WTC11 (cell line): ENCODE results near the gene STT3B. TPM values are rescaled to one million over a fixed set of nuclear protein-coding genes. Genes with fewer than 3 reads are reported as not detected.

Source experiments
- ATAC-seq: fragments of 200-7000 bp; cut with Tn5 transposase; 2 replicates; pipeline ENCODE4 v1.10.0; 2021; ENCODE audit warnings: mild to moderate bottlenecking, moderate library complexity
- CTCF ChIA-PET: fragments of 300-600 bp; sonication (Branson Sonifier 250); formaldehyde crosslinking; loops from one replicate; lab custom pipeline; 2021; ENCODE audit warnings: antibody characterized with exemption; lab: Charles Lee
- POLR2A ChIA-PET: fragments of 350-600 bp; sonication (Branson Sonifier 250); formaldehyde crosslinking; loops from one replicate; lab custom pipeline; 2021; ENCODE audit warnings: antibody characterized with exemption; lab: Charles Lee
- DNase-seq: peaks from one replicate; pipeline ENCODE4 v3.0.0; 2021; ENCODE audit warnings: low spot score
- H3K27ac Mint-ChIP-seq: 2 replicates; pipeline ENCODE4 v1.8.0; 2021; ENCODE audit warnings: mixed read lengths
- H3K27me3 Mint-ChIP-seq: 2 replicates; pipeline ENCODE4 v1.8.0; 2021; ENCODE audit warnings: low read depth, mild to moderate bottlenecking, moderate library complexity, mixed read lengths
- H3K36me3 Mint-ChIP-seq: 2 replicates; pipeline ENCODE4 v1.8.0; 2021; ENCODE audit warnings: mixed read lengths
- H3K4me1 Mint-ChIP-seq: 2 replicates; pipeline ENCODE4 v1.8.0; 2022; ENCODE audit warnings: mixed read lengths
- H3K4me3 Mint-ChIP-seq: 2 replicates; pipeline ENCODE4 v1.8.0; 2021; ENCODE audit warnings: mild to moderate bottlenecking, moderate library complexity, mixed read lengths
- H3K9me3 Mint-ChIP-seq: 2 replicates; pipeline ENCODE4 v1.8.0; 2021; ENCODE audit warnings: mixed read lengths
- ATF1 ChIP-seq: sonication (generic); formaldehyde crosslinking; IDR thresholded peaks from 2 replicates; pipeline ENCODE4 v1.8.1; 2023; ENCODE audit warnings: mild to moderate bottlenecking, moderate library complexity, missing genetic modification reagents
- CREM ChIP-seq: sonication (generic); formaldehyde crosslinking; IDR thresholded peaks from 2 replicates; pipeline ENCODE4 v1.8.1; 2022; ENCODE audit warnings: mild to moderate bottlenecking, missing genetic modification reagents, moderate library complexity
- GTF2I ChIP-seq: fragments of 250-450 bp; sonication (Bioruptor Pico); conservative IDR thresholded peaks from 2 replicates; pipeline ENCODE4 v1.4.0; 2021; ENCODE audit warnings: mild to moderate bottlenecking
- KAT7 ChIP-seq: sonication (generic); formaldehyde crosslinking; IDR thresholded peaks from 2 replicates; pipeline ENCODE4 v1.8.1; 2023; ENCODE audit warnings: missing genetic modification reagents, mild to moderate bottlenecking, borderline replicate concordance
- MXD4 ChIP-seq: fragments of 250-450 bp; sonication (Bioruptor Pico); IDR thresholded peaks from 2 replicates; pipeline ENCODE4 v1.8.0; 2021; ENCODE audit warnings: mild to moderate bottlenecking, moderate library complexity, borderline replicate concordance
- NR3C1 ChIP-seq: sonication (generic); formaldehyde crosslinking; conservative IDR thresholded peaks from 2 replicates; pipeline ENCODE4 v1.8.1; 2023; ENCODE audit warnings: low read depth, mild to moderate bottlenecking, missing genetic modification reagents
- PRRX2 ChIP-seq: fragments of 250-450 bp; sonication (Bioruptor Pico); IDR thresholded peaks from 2 replicates; pipeline ENCODE4 v1.8.0; 2021; ENCODE audit warnings: mild to moderate bottlenecking
- TEAD1 ChIP-seq: sonication (generic); formaldehyde crosslinking; IDR thresholded peaks from 2 replicates; pipeline ENCODE4 v1.8.0; 2022; ENCODE audit warnings: mild to moderate bottlenecking, missing genetic modification reagents
- ZNF416 ChIP-seq: fragments of 250-450 bp; sonication (Bioruptor Pico); IDR thresholded peaks from 2 replicates; pipeline ENCODE4 v1.9.0; 2021; ENCODE audit warnings: mild to moderate bottlenecking, inconsistent platforms
- total RNA-seq: library from RNA; stranded (reverse); gene quantifications from 3 replicates; pipeline ENCODE4 v1.2.3, GENCODE V29; 2021
- TF ChIP-seq, protein P1 (sequence below): sonication (generic); formaldehyde crosslinking; IDR thresholded peaks from 2 replicates; pipeline ENCODE4 v1.8.1; 2022; ENCODE audit warnings: missing genetic modification reagents, borderline replicate concordance
- TF ChIP-seq, protein P2 (sequence below): sonication (generic); formaldehyde crosslinking; IDR thresholded peaks from 2 replicates; pipeline ENCODE4 v1.8.1; 2023; ENCODE audit warnings: mild to moderate bottlenecking, moderate library complexity, missing genetic modification reagents
- TF ChIP-seq, protein P3 (sequence below): sonication (generic); formaldehyde crosslinking; IDR thresholded peaks from 2 replicates; pipeline ENCODE4 v1.8.0; 2022; ENCODE audit warnings: mild to moderate bottlenecking, missing genetic modification reagents
- TF ChIP-seq, protein P4 (sequence below): fragments of 250-450 bp; sonication (Bioruptor Pico); IDR thresholded peaks from 2 replicates; pipeline ENCODE4 v1.9.0; 2021; ENCODE audit warnings: moderate library complexity, mild to moderate bottlenecking, inconsistent platforms, borderline replicate concordance
- TF ChIP-seq, protein P5 (sequence below): fragments of 250-450 bp; sonication (Bioruptor Pico); IDR thresholded peaks from 2 replicates; pipeline ENCODE4 v1.9.0; 2021; ENCODE audit warnings: mild to moderate bottlenecking, borderline replicate concordance
- TF ChIP-seq, protein P6 (sequence below): sonication (generic); formaldehyde crosslinking; conservative IDR thresholded peaks from 2 replicates; pipeline ENCODE4 v1.8.1; 2023; ENCODE audit warnings: mild to moderate bottlenecking, low read depth, missing genetic modification reagents, moderate library complexity
- TF ChIP-seq, protein P7 (sequence below): sonication (generic); formaldehyde crosslinking; IDR thresholded peaks from 2 replicates; pipeline ENCODE4 v1.8.1; 2023; ENCODE audit warnings: mild to moderate bottlenecking, missing genetic modification reagents

The STT3B gene
- total RNA-seq, 1 experiment from 2014 or later = 103 TPM

DNA sequence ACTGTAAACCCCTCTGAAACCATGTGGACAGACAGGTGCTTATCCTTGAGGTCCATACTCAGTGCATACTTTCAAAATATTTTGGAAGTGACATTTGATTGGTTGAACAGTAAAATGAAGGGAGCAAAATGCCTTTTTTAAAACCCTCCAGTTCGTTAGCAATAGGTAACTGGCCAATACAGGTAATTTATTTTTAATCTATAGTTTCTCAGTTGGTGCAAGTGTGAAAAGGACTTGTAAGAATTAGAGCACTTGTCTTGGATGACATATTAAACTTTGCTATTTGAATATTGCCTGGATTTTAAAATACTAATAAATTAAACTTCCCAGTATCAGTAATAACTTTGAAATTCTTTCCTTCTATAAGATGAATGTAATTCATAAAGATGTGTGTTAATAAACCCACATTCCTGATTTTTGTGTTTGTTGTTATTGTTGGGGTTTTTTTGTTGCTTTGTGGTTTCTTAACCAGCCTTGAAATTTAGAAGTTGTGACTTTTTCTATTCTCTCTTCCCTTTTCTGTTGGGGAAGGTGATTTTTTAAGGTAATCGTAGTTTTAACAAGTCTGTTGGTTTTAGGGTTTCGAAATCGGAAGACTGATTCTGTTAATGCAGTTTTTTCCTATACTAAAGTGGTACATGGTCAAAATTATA lies 90.0 kb downstream of the STT3B start:
- CTCF ChIA-PET = no interaction called here
- no peaks in the 10 kb centered on the region for H3K9me3 Mint-ChIP-seq
- TF ChIP-seq, protein P1, sequence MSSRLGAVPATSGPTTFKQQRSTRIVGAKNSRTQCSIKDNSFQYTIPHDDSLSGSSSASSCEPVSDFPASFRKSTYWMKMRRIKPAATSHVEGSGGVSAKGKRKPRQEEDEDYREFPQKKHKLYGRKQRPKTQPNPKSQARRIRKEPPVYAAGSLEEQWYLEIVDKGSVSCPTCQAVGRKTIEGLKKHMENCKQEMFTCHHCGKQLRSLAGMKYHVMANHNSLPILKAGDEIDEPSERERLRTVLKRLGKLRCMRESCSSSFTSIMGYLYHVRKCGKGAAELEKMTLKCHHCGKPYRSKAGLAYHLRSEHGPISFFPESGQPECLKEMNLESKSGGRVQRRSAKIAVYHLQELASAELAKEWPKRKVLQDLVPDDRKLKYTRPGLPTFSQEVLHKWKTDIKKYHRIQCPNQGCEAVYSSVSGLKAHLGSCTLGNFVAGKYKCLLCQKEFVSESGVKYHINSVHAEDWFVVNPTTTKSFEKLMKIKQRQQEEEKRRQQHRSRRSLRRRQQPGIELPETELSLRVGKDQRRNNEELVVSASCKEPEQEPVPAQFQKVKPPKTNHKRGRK (CRISPR knock-in tag) = no peak
- TF ChIP-seq, protein P2, sequence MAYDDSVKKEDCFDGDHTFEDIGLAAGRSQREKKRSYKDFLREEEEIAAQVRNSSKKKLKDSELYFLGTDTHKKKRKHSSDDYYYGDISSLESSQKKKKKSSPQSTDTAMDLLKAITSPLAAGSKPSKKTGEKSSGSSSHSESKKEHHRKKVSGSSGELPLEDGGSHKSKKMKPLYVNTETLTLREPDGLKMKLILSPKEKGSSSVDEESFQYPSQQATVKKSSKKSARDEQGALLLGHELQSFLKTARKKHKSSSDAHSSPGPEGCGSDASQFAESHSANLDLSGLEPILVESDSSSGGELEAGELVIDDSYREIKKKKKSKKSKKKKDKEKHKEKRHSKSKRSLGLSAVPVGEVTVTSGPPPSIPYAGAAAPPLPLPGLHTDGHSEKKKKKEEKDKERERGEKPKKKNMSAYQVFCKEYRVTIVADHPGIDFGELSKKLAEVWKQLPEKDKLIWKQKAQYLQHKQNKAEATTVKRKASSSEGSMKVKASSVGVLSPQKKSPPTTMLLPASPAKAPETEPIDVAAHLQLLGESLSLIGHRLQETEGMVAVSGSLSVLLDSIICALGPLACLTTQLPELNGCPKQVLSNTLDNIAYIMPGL (CRISPR knock-in tag) = no peak
- TF ChIP-seq PRRX2 (CRISPR knock-in tag) (no peak), ATF1 (CRISPR knock-in tag) (no peak), MXD4 (CRISPR knock-in tag) (no peak), CREM (no peak)
- TF ChIP-seq, protein P3, sequence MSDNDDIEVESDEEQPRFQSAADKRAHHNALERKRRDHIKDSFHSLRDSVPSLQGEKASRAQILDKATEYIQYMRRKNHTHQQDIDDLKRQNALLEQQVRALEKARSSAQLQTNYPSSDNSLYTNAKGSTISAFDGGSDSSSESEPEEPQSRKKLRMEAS (CRISPR knock-in tag) = no peak
- TF ChIP-seq, protein P4, sequence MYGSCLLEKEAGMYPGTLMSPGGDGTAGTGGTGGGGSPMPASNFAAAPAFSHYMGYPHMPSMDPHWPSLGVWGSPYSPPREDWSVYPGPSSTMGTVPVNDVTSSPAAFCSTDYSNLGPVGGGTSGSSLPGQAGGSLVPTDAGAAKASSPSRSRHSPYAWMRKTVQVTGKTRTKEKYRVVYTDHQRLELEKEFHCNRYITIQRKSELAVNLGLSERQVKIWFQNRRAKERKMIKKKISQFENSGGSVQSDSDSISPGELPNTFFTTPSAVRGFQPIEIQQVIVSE (CRISPR knock-in tag) = no peak
- TF ChIP-seq, all 79 proteins: peak for 0
- POLR2A ChIA-PET = no interaction called here
- Mint-ChIP-seq H3K36me3 (peaks cover 21% of the 10 kb centered on the region), H3K4me3 (no peak overlapping the region), H3K27me3 (no peaks in the 10 kb centered on the region), H3K4me1 (peaks cover 28% of the 10 kb centered on the region), H3K27ac (no peak overlapping the region)
- ATAC-seq (no peak), DNase-seq (no peak)

DNA sequence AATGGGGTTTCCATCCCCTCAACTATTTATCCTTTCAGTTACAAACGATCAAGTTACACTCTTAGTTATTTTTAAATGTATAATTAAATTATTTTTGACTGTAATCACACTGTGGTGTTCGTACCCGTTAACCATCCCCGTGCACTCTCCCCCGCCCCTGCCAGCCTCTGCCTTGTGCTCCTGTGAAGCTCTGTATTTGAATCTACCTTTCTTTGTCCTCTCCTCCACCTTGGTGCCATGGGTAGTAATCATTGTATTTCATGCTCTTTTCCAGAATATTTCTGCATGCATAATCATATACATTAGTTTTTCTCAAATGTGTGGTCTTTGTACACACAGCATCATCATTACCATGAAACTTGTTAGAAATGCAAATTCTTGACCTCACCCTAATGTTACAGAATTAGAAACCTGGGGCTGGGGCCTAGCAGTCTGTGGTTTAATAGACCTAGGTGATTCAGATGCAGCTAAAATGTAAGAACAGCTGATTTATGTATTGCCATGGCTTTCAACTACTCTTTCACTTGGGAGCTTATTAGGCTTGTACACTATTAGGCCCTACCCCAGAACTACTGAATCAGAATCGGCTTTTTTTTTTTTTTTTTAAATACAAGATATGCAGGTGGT lies 91.5 kb downstream of the STT3B start:
- H3K4me3 Mint-ChIP-seq = no peak overlapping the region
- peaks cover 28% of the 10 kb centered on the region for H3K4me1 Mint-ChIP-seq
- H3K9me3 Mint-ChIP-seq = no peaks in the 10 kb centered on the region
- ATAC-seq = peak; percentile 53; the same call in 1 of the 2 replicates
- TF ChIP-seq, protein P5, sequence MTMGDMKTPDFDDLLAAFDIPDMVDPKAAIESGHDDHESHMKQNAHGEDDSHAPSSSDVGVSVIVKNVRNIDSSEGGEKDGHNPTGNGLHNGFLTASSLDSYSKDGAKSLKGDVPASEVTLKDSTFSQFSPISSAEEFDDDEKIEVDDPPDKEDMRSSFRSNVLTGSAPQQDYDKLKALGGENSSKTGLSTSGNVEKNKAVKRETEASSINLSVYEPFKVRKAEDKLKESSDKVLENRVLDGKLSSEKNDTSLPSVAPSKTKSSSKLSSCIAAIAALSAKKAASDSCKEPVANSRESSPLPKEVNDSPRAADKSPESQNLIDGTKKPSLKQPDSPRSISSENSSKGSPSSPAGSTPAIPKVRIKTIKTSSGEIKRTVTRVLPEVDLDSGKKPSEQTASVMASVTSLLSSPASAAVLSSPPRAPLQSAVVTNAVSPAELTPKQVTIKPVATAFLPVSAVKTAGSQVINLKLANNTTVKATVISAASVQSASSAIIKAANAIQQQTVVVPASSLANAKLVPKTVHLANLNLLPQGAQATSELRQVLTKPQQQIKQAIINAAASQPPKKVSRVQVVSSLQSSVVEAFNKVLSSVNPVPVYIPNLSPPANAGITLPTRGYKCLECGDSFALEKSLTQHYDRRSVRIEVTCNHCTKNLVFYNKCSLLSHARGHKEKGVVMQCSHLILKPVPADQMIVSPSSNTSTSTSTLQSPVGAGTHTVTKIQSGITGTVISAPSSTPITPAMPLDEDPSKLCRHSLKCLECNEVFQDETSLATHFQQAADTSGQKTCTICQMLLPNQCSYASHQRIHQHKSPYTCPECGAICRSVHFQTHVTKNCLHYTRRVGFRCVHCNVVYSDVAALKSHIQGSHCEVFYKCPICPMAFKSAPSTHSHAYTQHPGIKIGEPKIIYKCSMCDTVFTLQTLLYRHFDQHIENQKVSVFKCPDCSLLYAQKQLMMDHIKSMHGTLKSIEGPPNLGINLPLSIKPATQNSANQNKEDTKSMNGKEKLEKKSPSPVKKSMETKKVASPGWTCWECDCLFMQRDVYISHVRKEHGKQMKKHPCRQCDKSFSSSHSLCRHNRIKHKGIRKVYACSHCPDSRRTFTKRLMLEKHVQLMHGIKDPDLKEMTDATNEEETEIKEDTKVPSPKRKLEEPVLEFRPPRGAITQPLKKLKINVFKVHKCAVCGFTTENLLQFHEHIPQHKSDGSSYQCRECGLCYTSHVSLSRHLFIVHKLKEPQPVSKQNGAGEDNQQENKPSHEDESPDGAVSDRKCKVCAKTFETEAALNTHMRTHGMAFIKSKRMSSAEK (CRISPR knock-in tag) = no peak
- no peak for TF ChIP-seq NR3C1 (CRISPR knock-in tag)
- TF ChIP-seq ATF1 (CRISPR knock-in tag) = no peak
- no peak for TF ChIP-seq ZNF416 (CRISPR knock-in tag)
- TF ChIP-seq KAT7 (CRISPR knock-in tag) = no peak
- TF ChIP-seq, protein P6, sequence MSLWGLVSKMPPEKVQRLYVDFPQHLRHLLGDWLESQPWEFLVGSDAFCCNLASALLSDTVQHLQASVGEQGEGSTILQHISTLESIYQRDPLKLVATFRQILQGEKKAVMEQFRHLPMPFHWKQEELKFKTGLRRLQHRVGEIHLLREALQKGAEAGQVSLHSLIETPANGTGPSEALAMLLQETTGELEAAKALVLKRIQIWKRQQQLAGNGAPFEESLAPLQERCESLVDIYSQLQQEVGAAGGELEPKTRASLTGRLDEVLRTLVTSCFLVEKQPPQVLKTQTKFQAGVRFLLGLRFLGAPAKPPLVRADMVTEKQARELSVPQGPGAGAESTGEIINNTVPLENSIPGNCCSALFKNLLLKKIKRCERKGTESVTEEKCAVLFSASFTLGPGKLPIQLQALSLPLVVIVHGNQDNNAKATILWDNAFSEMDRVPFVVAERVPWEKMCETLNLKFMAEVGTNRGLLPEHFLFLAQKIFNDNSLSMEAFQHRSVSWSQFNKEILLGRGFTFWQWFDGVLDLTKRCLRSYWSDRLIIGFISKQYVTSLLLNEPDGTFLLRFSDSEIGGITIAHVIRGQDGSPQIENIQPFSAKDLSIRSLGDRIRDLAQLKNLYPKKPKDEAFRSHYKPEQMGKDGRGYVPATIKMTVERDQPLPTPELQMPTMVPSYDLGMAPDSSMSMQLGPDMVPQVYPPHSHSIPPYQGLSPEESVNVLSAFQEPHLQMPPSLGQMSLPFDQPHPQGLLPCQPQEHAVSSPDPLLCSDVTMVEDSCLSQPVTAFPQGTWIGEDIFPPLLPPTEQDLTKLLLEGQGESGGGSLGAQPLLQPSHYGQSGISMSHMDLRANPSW (CRISPR knock-in tag) = no peak
- TF ChIP-seq, protein P7, sequence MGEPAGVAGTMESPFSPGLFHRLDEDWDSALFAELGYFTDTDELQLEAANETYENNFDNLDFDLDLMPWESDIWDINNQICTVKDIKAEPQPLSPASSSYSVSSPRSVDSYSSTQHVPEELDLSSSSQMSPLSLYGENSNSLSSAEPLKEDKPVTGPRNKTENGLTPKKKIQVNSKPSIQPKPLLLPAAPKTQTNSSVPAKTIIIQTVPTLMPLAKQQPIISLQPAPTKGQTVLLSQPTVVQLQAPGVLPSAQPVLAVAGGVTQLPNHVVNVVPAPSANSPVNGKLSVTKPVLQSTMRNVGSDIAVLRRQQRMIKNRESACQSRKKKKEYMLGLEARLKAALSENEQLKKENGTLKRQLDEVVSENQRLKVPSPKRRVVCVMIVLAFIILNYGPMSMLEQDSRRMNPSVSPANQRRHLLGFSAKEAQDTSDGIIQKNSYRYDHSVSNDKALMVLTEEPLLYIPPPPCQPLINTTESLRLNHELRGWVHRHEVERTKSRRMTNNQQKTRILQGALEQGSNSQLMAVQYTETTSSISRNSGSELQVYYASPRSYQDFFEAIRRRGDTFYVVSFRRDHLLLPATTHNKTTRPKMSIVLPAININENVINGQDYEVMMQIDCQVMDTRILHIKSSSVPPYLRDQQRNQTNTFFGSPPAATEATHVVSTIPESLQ (CRISPR knock-in tag) = no peak
- no peak for TF ChIP-seq TEAD1
- TF ChIP-seq GTF2I = no peak
- no peak for DNase-seq
- H3K27me3 Mint-ChIP-seq = no peaks in the 10 kb centered on the region
- H3K27ac Mint-ChIP-seq = 0 out of 2 replicates have a peak overlapping the region, but pooled peaks have one; percentile 71
- ChIA-PET CTCF (interaction anchor here (1.6 kb wide), 1 partner anchor 13 kb away, joined by 5 read pairs; no protein-coding TSS in a partner anchor), POLR2A (no interaction called here)
- H3K36me3 Mint-ChIP-seq = peaks cover 22% of the 10 kb centered on the region
